IgD-negative memory B cell (primary cell): ENCODE results near the gene ELOA. TPM values are rescaled to one million over a fixed set of nuclear protein-coding genes. Genes with fewer than 3 reads are reported as not detected.

Source experiments
- H3K27ac Mint-ChIP-seq, 3 donors: one replicate each; pipeline ENCODE4 v1.8.0; 2020 to 2022; ENCODE audit warnings: mild to moderate bottlenecking in 3 of 3, mixed read lengths in 3 of 3, moderate library complexity in 1 of 3
- H3K27me3 Mint-ChIP-seq: one replicate; pipeline ENCODE4 v1.8.0; 2021; ENCODE audit warnings: mixed read lengths
- H3K36me3 Mint-ChIP-seq: one replicate; pipeline ENCODE4 v1.8.0; 2020; ENCODE audit warnings: mild to moderate bottlenecking, mixed read lengths
- H3K4me1 Mint-ChIP-seq, 3 donors: one replicate each; pipeline ENCODE4 v1.8.0; 2020 to 2022; ENCODE audit warnings: mixed read lengths in 3 of 3, mild to moderate bottlenecking in 1 of 3
- H3K4me3 Mint-ChIP-seq, 4 donors: one replicate each; pipeline ENCODE4 v1.8.0; 2020 to 2022; ENCODE audit warnings: mild to moderate bottlenecking in 4 of 4, mixed read lengths in 4 of 4, moderate library complexity in 3 of 4
- H3K9me3 Mint-ChIP-seq, 3 donors: one replicate each; pipeline ENCODE4 v1.8.0; 2020 to 2021; ENCODE audit warnings: mixed read lengths in 3 of 3, mild to moderate bottlenecking in 1 of 3
- polyA plus RNA-seq: library from polyadenylated mRNA; unstranded; fragments of 300-500 nt; fragmentation: Illumina TruSeq; gene quantifications from one replicate; pipeline ENCODE4 v1.2.3, GENCODE V29; 2021

ELOA gene
- polyA plus RNA-seq, 1 donor from 2014 or later = 100 TPM

- Mint-ChIP-seq H3K36me3 (peaks cover 2% of the 10 kb centered on the region), H3K4me1 (peaks cover 15 to 26% (median 25%) of the 10 kb centered on the region in 3 donors), H3K9me3 (no peaks in the 10 kb centered on the region), H3K4me3 (peak overlapping the region in 1 of 4 donors; percentile 15), H3K27ac (peak overlapping the region; percentile 57 to 86 (median 61)), H3K27me3 (no peaks in the 10 kb centered on the region)
These were observed 66.5 kb downstream of the ELOA start for GRCh38 chr1:23809751-23810171.

DNA sequence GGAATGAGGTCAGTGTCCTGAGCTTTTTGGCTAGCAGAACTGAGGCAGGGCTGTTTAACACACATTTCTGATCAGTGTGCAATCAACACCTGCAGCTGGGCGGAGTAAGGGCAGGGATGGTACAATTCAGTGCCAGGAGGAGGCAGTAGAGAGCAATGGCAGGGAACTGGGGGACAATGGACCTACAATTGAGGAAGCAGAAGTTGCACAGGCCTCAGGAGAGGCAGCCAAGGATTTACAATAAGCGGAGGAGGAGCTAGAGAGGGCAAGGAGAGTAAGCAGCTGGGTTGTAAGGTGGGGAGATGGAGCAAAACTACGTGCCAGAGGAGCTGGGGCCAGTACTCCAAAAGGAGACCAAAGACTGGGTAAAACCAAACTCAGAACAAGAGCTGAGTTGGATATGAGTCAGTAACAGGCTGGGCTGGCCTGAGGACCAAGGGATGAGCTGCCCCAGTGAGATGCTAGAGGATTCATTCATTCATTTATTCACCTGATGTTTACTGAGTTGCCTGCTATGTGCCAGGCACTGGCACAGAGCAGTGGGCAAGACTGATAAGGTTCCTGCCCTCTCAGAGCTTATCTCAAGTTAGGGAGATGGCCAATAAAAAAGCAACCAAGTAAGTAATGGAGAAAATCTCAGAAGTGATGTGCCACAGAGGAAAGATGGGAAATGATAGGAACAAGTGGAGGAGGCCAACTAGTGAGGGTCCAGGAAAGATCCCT is 67.7 kb downstream of the ELOA start:
- H3K27me3 Mint-ChIP-seq = no peaks in the 10 kb centered on the region
- H3K27ac Mint-ChIP-seq = peak overlapping the region; percentile 10 to 41 (median 31)
- no peaks in the 10 kb centered on the region for H3K9me3 Mint-ChIP-seq
- H3K36me3 Mint-ChIP-seq = peaks cover 2% of the 10 kb centered on the region
- H3K4me3 Mint-ChIP-seq = peak overlapping the region in 1 of 4 donors; percentile 6
- peaks cover 15 to 25% (median 22%) of the 10 kb centered on the region in 3 donors for H3K4me1 Mint-ChIP-seq

Other genes with a start within 250 kb of the ELOA start
- 2.2 TPM for gene E2F2, start 212.2 kb upstream of the ELOA start, polyA plus RNA-seq
- gene ID3, start 184.0 kb upstream of the ELOA start, polyA plus RNA-seq = 74.0 TPM
- 1,607 TPM for gene RPL11, start 51.7 kb upstream of the ELOA start, polyA plus RNA-seq
- gene PITHD1, start 34.9 kb downstream of the ELOA start, polyA plus RNA-seq = 73.6 TPM
- 96.5 TPM for gene LYPLA2, start 47.7 kb downstream of the ELOA start, polyA plus RNA-seq
- gene GALE, start 57.3 kb downstream of the ELOA start, polyA plus RNA-seq = 8.0 TPM
- gene HMGCL, start 82.0 kb downstream of the ELOA start, polyA plus RNA-seq = 28.3 TPM
- gene FUCA1, start 124.8 kb downstream of the ELOA start, polyA plus RNA-seq = 14.7 TPM
- gene CNR2, start 169.9 kb downstream of the ELOA start, polyA plus RNA-seq = 52.1 TPM
- gene PNRC2, start 216.4 kb downstream of the ELOA start, polyA plus RNA-seq = 143 TPM
- 116 TPM for gene SRSF10, start 236.9 kb downstream of the ELOA start, polyA plus RNA-seq